GM20000 (cell line): ENCODE measurements around the gene DHRS1.

Experiments
- DNase-seq: peaks from one replicate; pipeline ENCODE4 v3.0.0; 2012; ENCODE audit warnings: low spot score
- CTCF ChIP-seq: IDR thresholded peaks from 2 replicates; pipeline ENCODE4 v1.5.1; 2012; ENCODE audit warnings: mild to moderate bottlenecking, control low read depth; ENCODE audit errors: extremely low read depth, missing control alignments

DHRS1 gene

GRCh38 chr14:24263848-24264247, 35.7 kb downstream of the DHRS1 start:
- DNase-seq, result no peak
- no peak for TF ChIP-seq CTCF

GRCh38 chr14:24262821-24263733, 36.5 kb downstream of the DHRS1 start, which contains the start of gene TGM1:
TGM1 (minus strand) TSS chr14:24263177; CDS start chr14:24262352, 825 bp downstream.
- no peak for TF ChIP-seq CTCF
- DNase-seq, result no peak

GRCh38 chr14:24261969-24262327, 37.6 kb downstream of the DHRS1 start:
- no peak for DNase-seq
- no peak for TF ChIP-seq CTCF

- no peak for TF ChIP-seq CTCF
- DNase-seq, result no peak
Measured at GRCh38 chr14:24261256-24261968, 38.2 kb downstream of the DHRS1 start.

GRCh38 chr14:24260780-24261157, 38.8 kb downstream of the DHRS1 start:
- no peak for DNase-seq
- no peak for TF ChIP-seq CTCF

GRCh38 chr14:24260026-24260779, 39.4 kb downstream of the DHRS1 start:
- no peak for DNase-seq

More at GRCh38 chr14:24260026-24260779, 39.4 kb downstream of the DHRS1 start:
- no peak for TF ChIP-seq CTCF
